Omental fat pad (tissue), 4 donors: ENCODE data around the gene ZNF648. TPM values are rescaled to one million over a fixed set of nuclear protein-coding genes. Genes with fewer than 3 reads are reported as not detected.

ENCODE experiments used
- ATAC-seq: fragments of 150-250 bp; one replicate; pipeline ENCODE4 v1.9.1; 2016; ENCODE audit warnings: mild to moderate bottlenecking, moderate library complexity; ENCODE audit not compliant: low FRiP score
- DNase-seq: peaks from one replicate; pipeline ENCODE4 v3.0.0-alpha.2; 2019; ENCODE audit warnings: low spot score
- total RNA-seq, 4 donors: library from RNA; depleted of rRNA; stranded (reverse); fragments of >200 nt; gene quantifications; one replicate each; pipeline ENCODE4 v1.1.0, GENCODE V29; 2016
- TF ChIP-seq, protein P1 (sequence below), 3 donors: fragments of 450-650 bp; IDR thresholded peaks; one replicate each; pipeline ENCODE4 v1.5.1; 2016 to 2017; ENCODE audit warnings: antibody characterized with exemption in 3 of 3, mild to moderate bottlenecking in 3 of 3, moderate library complexity in 2 of 3

Gene ZNF648
- total RNA-seq, 4 donors from 2014 or later, result not detected

DNA sequence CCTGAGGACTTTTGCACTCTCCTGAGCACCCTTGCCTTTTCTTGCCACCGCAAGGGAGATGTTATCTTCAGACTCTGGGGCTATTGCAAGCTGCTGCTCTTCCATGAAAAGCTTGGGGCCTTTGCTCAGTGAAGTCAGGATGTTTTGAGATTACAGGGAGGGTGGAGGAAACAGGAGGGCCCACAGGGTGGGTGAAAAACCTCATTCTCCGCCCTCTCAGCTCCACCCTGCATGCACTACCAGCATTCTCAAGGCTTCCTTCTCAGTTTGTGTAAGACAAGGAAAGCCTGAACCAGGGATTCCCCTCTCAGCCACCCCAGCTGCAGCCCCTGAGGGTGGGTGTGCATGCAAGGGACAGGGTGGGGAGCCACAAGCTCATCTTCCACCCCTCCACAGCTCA is 25.8 kb upstream of the ZNF648 start:
- DNase-seq (no peak), ATAC-seq (no peak)
- TF ChIP-seq, protein P1, sequence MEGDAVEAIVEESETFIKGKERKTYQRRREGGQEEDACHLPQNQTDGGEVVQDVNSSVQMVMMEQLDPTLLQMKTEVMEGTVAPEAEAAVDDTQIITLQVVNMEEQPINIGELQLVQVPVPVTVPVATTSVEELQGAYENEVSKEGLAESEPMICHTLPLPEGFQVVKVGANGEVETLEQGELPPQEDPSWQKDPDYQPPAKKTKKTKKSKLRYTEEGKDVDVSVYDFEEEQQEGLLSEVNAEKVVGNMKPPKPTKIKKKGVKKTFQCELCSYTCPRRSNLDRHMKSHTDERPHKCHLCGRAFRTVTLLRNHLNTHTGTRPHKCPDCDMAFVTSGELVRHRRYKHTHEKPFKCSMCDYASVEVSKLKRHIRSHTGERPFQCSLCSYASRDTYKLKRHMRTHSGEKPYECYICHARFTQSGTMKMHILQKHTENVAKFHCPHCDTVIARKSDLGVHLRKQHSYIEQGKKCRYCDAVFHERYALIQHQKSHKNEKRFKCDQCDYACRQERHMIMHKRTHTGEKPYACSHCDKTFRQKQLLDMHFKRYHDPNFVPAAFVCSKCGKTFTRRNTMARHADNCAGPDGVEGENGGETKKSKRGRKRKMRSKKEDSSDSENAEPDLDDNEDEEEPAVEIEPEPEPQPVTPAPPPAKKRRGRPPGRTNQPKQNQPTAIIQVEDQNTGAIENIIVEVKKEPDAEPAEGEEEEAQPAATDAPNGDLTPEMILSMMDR (IDR thresholded peaks at IDR 0.05), result no peak

GRCh38 chr1:182086620-182087019 is 25.1 kb upstream of the ZNF648 start:
- no peak for DNase-seq
- TF ChIP-seq, protein P1 (IDR thresholded peaks at IDR 0.05), result no peak
- ATAC-seq, result no peak

GRCh38 chr1:182086136-182086535 is 24.6 kb upstream of the ZNF648 start:
- ATAC-seq (no peak), DNase-seq (no peak)
- TF ChIP-seq, protein P1 (IDR thresholded peaks at IDR 0.05), result no peak

GRCh38 chr1:182085726-182086125 is 24.2 kb upstream of the ZNF648 start:
- ATAC-seq (no peak), DNase-seq (no peak)
- TF ChIP-seq, protein P1 (IDR thresholded peaks at IDR 0.05), result no peak

GRCh38 chr1:182084487-182085316 is 23.2 kb upstream of the ZNF648 start:
- TF ChIP-seq, protein P1 (IDR thresholded peaks at IDR 0.05), result peak in 2 of 3 donors; percentile 72 to 85
- ATAC-seq, result peak; percentile 85
- peak; percentile 97 for DNase-seq

DNA sequence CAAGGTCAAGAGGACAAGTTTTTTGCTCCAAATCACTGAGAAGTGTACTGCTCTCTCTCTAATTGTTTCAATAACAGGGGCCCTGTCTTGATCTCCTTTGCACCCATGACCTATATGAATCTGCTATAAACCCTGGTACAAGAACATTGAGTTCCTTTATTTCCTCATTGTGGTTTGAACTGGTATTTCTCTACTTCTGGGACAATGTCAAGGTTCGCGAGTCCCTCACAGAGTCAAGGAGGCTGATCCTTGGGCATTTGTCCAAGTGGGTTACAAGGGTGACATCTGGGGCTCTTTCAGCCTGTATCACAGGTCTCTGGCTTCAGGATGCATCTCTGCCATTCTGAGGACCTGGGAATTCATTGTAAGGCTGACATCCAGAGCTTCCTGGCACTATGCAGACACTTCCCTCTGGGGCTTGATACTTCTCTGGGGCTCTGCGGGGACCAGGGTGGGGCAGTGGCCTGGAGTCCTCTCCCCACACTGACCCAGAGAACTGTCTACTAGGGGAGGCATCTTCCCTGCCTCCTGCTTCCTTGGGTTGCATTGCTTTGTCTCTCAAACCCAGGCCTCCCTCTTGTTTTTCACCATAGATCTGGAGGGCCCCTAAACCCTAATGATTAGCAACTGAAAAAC is 22.5 kb upstream of the ZNF648 start:
- TF ChIP-seq, protein P1 (IDR thresholded peaks at IDR 0.05), result no peak
- DNase-seq (no peak), ATAC-seq (peak; percentile 14)
